Stomach (tissue), 4 donors: ENCODE measurements around the gene G6PD.
"Not testable (repeated sequence)": the region's sequence is repeated elsewhere in the genome, so short reads cannot be mapped to it uniquely, and the experiment has no call there.

Source experiments
- CTCF ChIP-seq, 7 experiments: fragments of 450-650 bp in 4 of 7; fragments of 200-600 bp in 3 of 7; sonication (generic) in 3 of 7; IDR thresholded peaks; one replicate each; pipeline ENCODE4 v1.5.1; 2016 to 2019; ENCODE audit warnings: antibody characterized with exemption in 7 of 7, control low read depth in 2 of 7, mild to moderate bottlenecking in 1 of 7
- EP300 ChIP-seq: sonication (generic); formaldehyde crosslinking; IDR thresholded peaks from one replicate; pipeline ENCODE4 v1.6.1; 2017; ENCODE audit warnings: antibody characterized with exemption
- POLR2A ChIP-seq, 4 donors: fragments of 450-650 bp; IDR thresholded peaks; one replicate each; pipeline ENCODE4 v1.6.1; 2016; ENCODE audit warnings: antibody characterized with exemption in 4 of 4, control low read depth in 2 of 4, mild to moderate bottlenecking in 1 of 4, moderate library complexity in 1 of 4
- POLR2AphosphoS5 ChIP-seq, 3 donors: sonication (generic); formaldehyde crosslinking; IDR thresholded peaks; one replicate each; pipeline ENCODE4 v1.6.1; 2016; ENCODE audit warnings: antibody characterized with exemption in 3 of 3

- not testable (repeated sequence) for TF ChIP-seq POLR2A (IDR thresholded peaks at IDR 0.05); CTCF (IDR thresholded peaks at IDR 0.05); POLR2AphosphoS5 (IDR thresholded peaks at IDR 0.05); EP300
Observed at GRCh38 chrX:154584585-154585183, 38.0 kb upstream of the G6PD start, which contains the start of gene CTAG1A.
